HG02571 (cell line): Measurements from ENCODE around the gene CTAGE9.
"Not testable (repeated sequence)": the region's sequence is repeated elsewhere in the genome, so short reads cannot be mapped to it uniquely, and the experiment has no call there.

Experiments used
- ATAC-seq: cut with Tn5 transposase; IDR thresholded peaks from one replicate; pipeline ENCODE4 v1.9.1; 2021; ENCODE audit warnings: mild to moderate bottlenecking, moderate library complexity; ENCODE audit not compliant: unreplicated experiment

CTAGE9 gene

GRCh38 chr6:131728296-131728939, 17.6 kb upstream of the CTAGE9 start:
- no peak for ATAC-seq

GRCh38 chr6:131727868-131728267, 17.1 kb upstream of the CTAGE9 start:
- no peak for ATAC-seq

- ATAC-seq, result no peak
Measured at GRCh38 chr6:131727467-131727866, 16.6 kb upstream of the CTAGE9 start.

- no peak for ATAC-seq
Measured at GRCh38 chr6:131724114-131724513, 13.3 kb upstream of the CTAGE9 start.

GRCh38 chr6:131721161-131721560, 10.3 kb upstream of the CTAGE9 start:
- ATAC-seq, result no peak

GRCh38 chr6:131717836-131718542, 7.2 kb upstream of the CTAGE9 start:
- no peak for ATAC-seq

- ATAC-seq, result peak; percentile 69
Measured at GRCh38 chr6:131715567-131715966, 4.8 kb upstream of the CTAGE9 start.

GRCh38 chr6:131703905-131704304, 6.9 kb downstream of the CTAGE9 start:
- ATAC-seq, result not testable (repeated sequence)

GRCh38 chr6:131700851-131701250, 10.0 kb downstream of the CTAGE9 start:
- ATAC-seq, result not testable (repeated sequence)

GRCh38 chr6:131696956-131697355, 13.9 kb downstream of the CTAGE9 start:
- ATAC-seq, result no peak

GRCh38 chr6:131694832-131695426, 15.9 kb downstream of the CTAGE9 start:
- ATAC-seq, result peak; percentile 72

GRCh38 chr6:131693384-131693783, 17.4 kb downstream of the CTAGE9 start:
- no peak for ATAC-seq

- ATAC-seq, result no peak
Measured at GRCh38 chr6:131692589-131692988, 18.2 kb downstream of the CTAGE9 start.

GRCh38 chr6:131692031-131692430, 18.8 kb downstream of the CTAGE9 start:
- ATAC-seq, result no peak

GRCh38 chr6:131688286-131688685, 22.5 kb downstream of the CTAGE9 start:
- ATAC-seq, result peak; percentile 71

- no peak for ATAC-seq
Measured at GRCh38 chr6:131687022-131687421, 23.8 kb downstream of the CTAGE9 start.

GRCh38 chr6:131685266-131685780, 25.5 kb downstream of the CTAGE9 start:
- peak; percentile 62 for ATAC-seq

- peak; percentile 55 for ATAC-seq
Measured at GRCh38 chr6:131683479-131683878, 27.3 kb downstream of the CTAGE9 start.

- ATAC-seq, result no peak
Measured at GRCh38 chr6:131682442-131682841, 28.4 kb downstream of the CTAGE9 start.

- no peak for ATAC-seq
Measured at GRCh38 chr6:131681585-131681984, 29.2 kb downstream of the CTAGE9 start.

GRCh38 chr6:131680868-131681267, 29.9 kb downstream of the CTAGE9 start:
- no peak for ATAC-seq

- ATAC-seq, result no peak
Measured at GRCh38 chr6:131678442-131678841, 32.4 kb downstream of the CTAGE9 start.
